RWPE1 (cell line): ENCODE measurements around the gene SUCO.
"Not testable (repeated sequence)": the region's sequence is repeated elsewhere in the genome, so short reads cannot be mapped to it uniquely, and the experiment has no call there.

ENCODE experiments used
- CTCF ChIA-PET: fragments of 350-600 bp; sonication (Branson Sonifier 250); formaldehyde crosslinking; extraction: SDS; loops from one replicate; lab custom pipeline; 2021; lab: Yijun Ruan, JAX
- POLR2A ChIA-PET: fragments of 400-600 bp; formaldehyde crosslinking; extraction: SDS; loops from one replicate; lab custom pipeline; 2020; ENCODE audit warnings: antibody characterized with exemption; ENCODE audit not compliant: low non-redundant PET; lab: Yijun Ruan, JAX
- DNase-seq: peaks from one replicate; pipeline ENCODE4 v3.0.0; 2012; ENCODE audit warnings: low spot score
- H3K27ac ChIP-seq: fragments of 450-650 bp; 2 replicates; pipeline ENCODE4 v1.5.1; 2017
- TF ChIP-seq, protein P1 (sequence below): fragments of 450-650 bp; conservative IDR thresholded peaks from 2 replicates; pipeline ENCODE4 v1.5.1; 2017; ENCODE audit warnings: low read depth, mild to moderate bottlenecking

SUCO gene

GRCh38 chr1:172589553-172589952 is 56.6 kb downstream of the SUCO start:
- POLR2A ChIA-PET = no interaction called here
- CTCF ChIA-PET = no interaction called here

GRCh38 chr1:172591429-172591828 is 58.5 kb downstream of the SUCO start:
- H3K27ac ChIP-seq, CTCF ChIA-PET, DNase-seq, POLR2A ChIA-PET: not testable (repeated sequence)

More at GRCh38 chr1:172589553-172589952, 56.6 kb downstream of the SUCO start:
- H3K27ac ChIP-seq = no peak overlapping the region
- TF ChIP-seq, protein P1, sequence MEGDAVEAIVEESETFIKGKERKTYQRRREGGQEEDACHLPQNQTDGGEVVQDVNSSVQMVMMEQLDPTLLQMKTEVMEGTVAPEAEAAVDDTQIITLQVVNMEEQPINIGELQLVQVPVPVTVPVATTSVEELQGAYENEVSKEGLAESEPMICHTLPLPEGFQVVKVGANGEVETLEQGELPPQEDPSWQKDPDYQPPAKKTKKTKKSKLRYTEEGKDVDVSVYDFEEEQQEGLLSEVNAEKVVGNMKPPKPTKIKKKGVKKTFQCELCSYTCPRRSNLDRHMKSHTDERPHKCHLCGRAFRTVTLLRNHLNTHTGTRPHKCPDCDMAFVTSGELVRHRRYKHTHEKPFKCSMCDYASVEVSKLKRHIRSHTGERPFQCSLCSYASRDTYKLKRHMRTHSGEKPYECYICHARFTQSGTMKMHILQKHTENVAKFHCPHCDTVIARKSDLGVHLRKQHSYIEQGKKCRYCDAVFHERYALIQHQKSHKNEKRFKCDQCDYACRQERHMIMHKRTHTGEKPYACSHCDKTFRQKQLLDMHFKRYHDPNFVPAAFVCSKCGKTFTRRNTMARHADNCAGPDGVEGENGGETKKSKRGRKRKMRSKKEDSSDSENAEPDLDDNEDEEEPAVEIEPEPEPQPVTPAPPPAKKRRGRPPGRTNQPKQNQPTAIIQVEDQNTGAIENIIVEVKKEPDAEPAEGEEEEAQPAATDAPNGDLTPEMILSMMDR = no peak
- no peak for DNase-seq

GRCh38 chr1:172595066-172595465 is 62.1 kb downstream of the SUCO start:
- H3K27ac ChIP-seq, POLR2A ChIA-PET, DNase-seq, CTCF ChIA-PET: not testable (repeated sequence)

DNA sequence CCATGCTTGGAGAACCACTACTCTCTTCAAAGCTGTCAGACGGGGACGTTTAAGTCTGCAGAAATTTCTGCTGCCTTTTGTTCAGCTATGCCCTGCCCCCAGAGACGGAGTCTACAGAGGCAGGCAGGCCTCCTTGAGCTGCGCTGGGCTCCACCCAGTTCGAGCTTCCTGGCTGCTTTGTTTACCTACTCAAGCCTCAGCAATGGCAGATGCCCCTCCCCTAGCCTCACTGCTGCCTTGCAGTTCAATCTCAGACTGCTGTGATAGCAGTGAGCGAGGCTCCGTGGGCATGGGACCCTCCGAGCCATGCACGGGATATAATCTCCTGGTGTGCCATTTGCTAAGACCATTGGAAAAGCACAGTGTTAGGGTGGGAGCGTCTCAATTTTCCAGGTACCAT is 63.8 kb downstream of the SUCO start:
- CTCF ChIA-PET = interaction anchor here (1.0 kb wide), 1 partner anchor 11 kb away, joined by 3 read pairs; no protein-coding TSS in a partner anchor
- H3K27ac ChIP-seq, POLR2A ChIA-PET, DNase-seq: not testable (repeated sequence)

- TF ChIP-seq, protein P1 = no peak
- H3K27ac ChIP-seq = no peak overlapping the region
- peak; percentile 44 for DNase-seq
- POLR2A ChIA-PET = no interaction called here
- CTCF ChIA-PET = no interaction called here
These were observed 67.0 kb downstream of the SUCO start for GRCh38 chr1:172599912-172600311.

DNA sequence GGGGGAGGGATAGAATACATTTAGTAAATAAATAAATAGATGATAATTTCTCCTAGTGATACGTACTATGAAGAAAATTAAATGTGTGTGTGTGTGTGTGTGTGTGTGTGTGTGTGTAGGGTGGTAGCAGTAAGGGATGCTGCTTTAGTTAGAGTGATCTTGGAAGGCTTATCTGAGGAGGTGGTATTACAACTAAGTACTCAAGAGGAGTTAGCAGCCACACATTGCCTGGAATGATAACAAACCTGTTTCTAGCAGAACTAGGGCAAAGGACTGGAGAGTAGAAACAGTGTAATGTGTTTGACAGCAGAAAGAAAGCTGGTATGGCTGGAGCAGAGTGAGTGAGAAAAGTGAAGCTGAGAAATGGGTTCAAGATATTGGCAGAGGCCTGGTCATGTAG is 67.7 kb downstream of the SUCO start:
- CTCF ChIA-PET = no interaction called here
- DNase-seq = no peak
- POLR2A ChIA-PET = interaction anchor here (0.7 kb wide), 1 partner anchor 36 kb away, joined by 4 read pairs; no protein-coding TSS in a partner anchor

DNA sequence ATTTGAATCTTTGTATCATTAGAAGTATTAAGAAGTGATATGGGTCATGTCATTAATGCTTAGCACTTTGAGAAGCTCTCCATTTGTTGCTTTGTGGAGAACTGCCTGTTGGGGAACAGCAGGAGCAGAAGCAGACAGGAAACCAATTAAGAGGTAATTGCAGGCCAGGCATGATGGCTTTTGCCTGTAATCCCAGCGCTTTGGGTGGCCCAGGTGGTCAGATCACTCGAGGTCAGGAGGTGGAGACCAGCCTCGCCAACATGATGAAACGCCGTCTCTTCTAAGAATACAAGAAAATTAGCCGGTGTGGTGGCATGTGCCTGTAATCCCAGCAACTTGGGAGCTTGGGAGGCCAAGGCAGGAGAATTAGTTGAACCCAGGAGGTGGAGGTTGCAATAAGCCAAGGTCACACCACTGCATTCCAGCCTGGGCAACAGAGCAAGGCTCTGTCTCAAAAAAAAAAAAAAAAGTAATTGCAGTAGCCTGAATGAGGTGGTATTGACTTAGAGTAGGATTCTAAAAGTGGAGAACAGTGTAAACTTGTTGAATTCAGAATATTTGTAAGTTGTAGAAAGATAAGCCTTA is 68.2 kb downstream of the SUCO start:
- no peak overlapping the region for H3K27ac ChIP-seq
- POLR2A ChIA-PET = interaction anchor here (0.7 kb wide), 1 partner anchor 35 kb away, joined by 4 read pairs; no protein-coding TSS in a partner anchor
- no peak for DNase-seq
- TF ChIP-seq, protein P1 = no peak
- CTCF ChIA-PET = no interaction called here

More for the DNA sequence above, 67.7 kb downstream of the SUCO start:
- H3K27ac ChIP-seq = no peak overlapping the region
- TF ChIP-seq, protein P1 = no peak

- no peak for DNase-seq
- ChIA-PET CTCF (interaction anchor here (0.6 to 0.7 kb wide), 2 partner anchors 51 to 170 kb away, joined by 3 read pairs; no protein-coding TSS in a partner anchor), POLR2A (no interaction called here)
- TF ChIP-seq, protein P1 = no peak
- H3K27ac ChIP-seq = no peak overlapping the region
These were observed 69.8 kb downstream of the SUCO start for GRCh38 chr1:172602706-172603105.
